ENCODE data around the gene RGMB.

DNA sequence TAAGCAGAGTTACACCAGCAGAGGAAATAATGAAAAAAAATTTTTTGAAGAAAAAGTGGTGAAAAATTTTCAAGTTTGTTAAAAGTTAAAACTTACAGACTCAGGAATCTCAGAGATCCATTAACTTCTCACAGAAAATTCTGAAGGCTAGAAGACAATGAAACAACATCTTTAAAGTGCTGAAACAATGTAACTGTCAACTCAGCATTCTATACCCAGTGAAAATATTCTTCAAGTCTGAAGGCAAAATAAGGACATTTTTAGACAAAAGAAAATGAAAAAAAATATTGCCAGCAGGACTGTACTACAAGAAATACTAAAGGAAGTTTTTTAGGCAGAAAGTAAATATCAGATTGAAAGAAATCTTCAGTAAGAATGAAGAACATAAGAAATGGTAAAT lies 36.7 kb upstream of the RGMB start:
- TF ChIP-seq POLR2AphosphoS5 (IDR thresholded peaks at IDR 0.05; ENCODE audit: low read depth, low read length): no peak
- no peak for TF ChIP-seq POLR2A (IDR thresholded peaks at IDR 0.05; ENCODE audit: low read depth, low read length)
- TF ChIP-seq TAF1 (IDR thresholded peaks at IDR 0.05; ENCODE audit: low read depth, low read length): no peak
- no peak for TF ChIP-seq SPI1 (IDR thresholded peaks at IDR 0.05; ENCODE audit: low read depth, low read length)
- no peak for TF ChIP-seq POU2F2 (IDR thresholded peaks at IDR 0.05; ENCODE audit: low read depth, low read length)
- no peak for TF ChIP-seq PAX5 (IDR thresholded peaks at IDR 0.05; ENCODE audit: insufficient read depth, low read length, severe bottlenecking)
